ENCODE results near the gene LRRC41.

DNA sequence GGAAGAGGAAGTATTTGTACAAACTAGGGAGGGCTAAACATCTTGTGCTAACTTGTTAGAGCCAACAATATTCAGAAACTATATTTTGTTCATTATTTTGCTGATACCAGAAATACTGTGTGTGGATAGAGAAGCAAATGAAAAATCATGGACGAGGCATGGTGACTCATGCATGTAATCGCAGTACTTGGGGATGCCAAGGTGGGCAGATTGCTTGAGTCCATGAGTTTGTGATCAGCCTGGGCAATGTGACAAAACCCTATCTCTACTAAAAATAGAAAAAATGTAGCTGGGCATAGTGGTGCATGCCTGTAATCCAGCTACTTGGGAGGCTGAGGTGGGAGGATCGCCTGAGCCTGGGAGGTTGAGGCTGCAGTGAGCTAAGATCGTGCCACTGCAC is 13.4 kb downstream of the LRRC41 start:
- no peak for TF ChIP-seq EP300 (conservative IDR thresholded peaks at IDR 0.05; ENCODE audit: poor library complexity, severe bottlenecking)
- TF ChIP-seq POLR2AphosphoS5 (IDR thresholded peaks at IDR 0.05): no peak
- TF ChIP-seq, protein P1, sequence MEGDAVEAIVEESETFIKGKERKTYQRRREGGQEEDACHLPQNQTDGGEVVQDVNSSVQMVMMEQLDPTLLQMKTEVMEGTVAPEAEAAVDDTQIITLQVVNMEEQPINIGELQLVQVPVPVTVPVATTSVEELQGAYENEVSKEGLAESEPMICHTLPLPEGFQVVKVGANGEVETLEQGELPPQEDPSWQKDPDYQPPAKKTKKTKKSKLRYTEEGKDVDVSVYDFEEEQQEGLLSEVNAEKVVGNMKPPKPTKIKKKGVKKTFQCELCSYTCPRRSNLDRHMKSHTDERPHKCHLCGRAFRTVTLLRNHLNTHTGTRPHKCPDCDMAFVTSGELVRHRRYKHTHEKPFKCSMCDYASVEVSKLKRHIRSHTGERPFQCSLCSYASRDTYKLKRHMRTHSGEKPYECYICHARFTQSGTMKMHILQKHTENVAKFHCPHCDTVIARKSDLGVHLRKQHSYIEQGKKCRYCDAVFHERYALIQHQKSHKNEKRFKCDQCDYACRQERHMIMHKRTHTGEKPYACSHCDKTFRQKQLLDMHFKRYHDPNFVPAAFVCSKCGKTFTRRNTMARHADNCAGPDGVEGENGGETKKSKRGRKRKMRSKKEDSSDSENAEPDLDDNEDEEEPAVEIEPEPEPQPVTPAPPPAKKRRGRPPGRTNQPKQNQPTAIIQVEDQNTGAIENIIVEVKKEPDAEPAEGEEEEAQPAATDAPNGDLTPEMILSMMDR (IDR thresholded peaks at IDR 0.05; ENCODE audit: poor library complexity, severe bottlenecking): no peak
- no peak for TF ChIP-seq MXI1 (conservative IDR thresholded peaks at IDR 0.05; ENCODE audit: poor library complexity, severe bottlenecking)
- TF ChIP-seq RAD21 (conservative IDR thresholded peaks at IDR 0.05): no peak
- no peak for TF ChIP-seq EZH2 (IDR thresholded peaks at IDR 0.05; ENCODE audit: borderline replicate concordance, insufficient read depth, low read length, poor library complexity, severe bottlenecking)

Data from neural cell (in vitro differentiated cells).